MCF 10A (cell line): Measurements from ENCODE around the gene CTXND2. TPM values are rescaled to one million over a fixed set of nuclear protein-coding genes. Genes with fewer than 3 reads are reported as not detected.
"Not testable (repeated sequence)": the region's sequence is repeated elsewhere in the genome, so short reads cannot be mapped to it uniquely, and the experiment has no call there.

Experiments used
- BruUV-seq: library from RNA; stranded (reverse); fragments of 400-500 nt; replicated peaks from 2 replicates; lab custom pipeline; 2021; lab: Mats Ljungman, UMichigan
- CTCF ChIA-PET: fragments of 300-600 bp; sonication (Branson Sonifier 250); formaldehyde crosslinking; extraction: SDS; loops from one replicate; lab custom pipeline; 2021; ENCODE audit warnings: antibody characterized with exemption, inconsistent platforms; lab: Yijun Ruan, JAX
- POLR2A ChIA-PET: fragments of 300-600, 350-650 bp; sonication (Branson Sonifier 250); formaldehyde crosslinking; extraction: SDS; loops from one replicate; lab custom pipeline; 2020; ENCODE audit warnings: antibody characterized with exemption, inconsistent platforms; lab: Yijun Ruan, JAX
- DNase-seq: peaks from one replicate; pipeline ENCODE4 v3.0.0-alpha.2; 2018; ENCODE audit not compliant: unreplicated experiment
- H3K27ac Mint-ChIP-seq: one replicate; pipeline ENCODE4 v1.8.0; 2022; ENCODE audit warnings: mild to moderate bottlenecking, low read depth, mixed read lengths; ENCODE audit not compliant: unreplicated experiment
- H3K27me3 Mint-ChIP-seq: one replicate; pipeline ENCODE4 v1.8.0; 2022; ENCODE audit warnings: mixed read lengths; ENCODE audit not compliant: insufficient read depth, unreplicated experiment
- H3K36me3 Mint-ChIP-seq: one replicate; pipeline ENCODE4 v1.8.0; 2022; ENCODE audit warnings: mild to moderate bottlenecking, moderate library complexity, mixed read lengths; ENCODE audit not compliant: insufficient read depth, unreplicated experiment
- H3K4me1 Mint-ChIP-seq: one replicate; pipeline ENCODE4 v1.8.0; 2022; ENCODE audit warnings: mixed read lengths; ENCODE audit not compliant: insufficient read depth, unreplicated experiment
- H3K4me3 Mint-ChIP-seq: one replicate; pipeline ENCODE4 v1.8.0; 2022; ENCODE audit warnings: mild to moderate bottlenecking, moderate library complexity, mixed read lengths; ENCODE audit not compliant: unreplicated experiment
- H3K9me3 Mint-ChIP-seq: one replicate; pipeline ENCODE4 v1.8.0; 2022; ENCODE audit warnings: mixed read lengths; ENCODE audit not compliant: unreplicated experiment
- intact Hi-C: fragments of 100-400 bp; cut with micrococcal nuclease; formaldehyde crosslinking; loops from 2 replicates; pipeline ENCODE4 v1.14.1; 2022
- total RNA-seq: library from RNA; stranded (reverse); gene quantifications from 2 replicates; pipeline ENCODE4 v1.2.3, GENCODE V29; 2022
- TF ChIP-seq, protein P1 (sequence below): fragments of 200-600 bp; IDR thresholded peaks from one replicate; pipeline ENCODE4 v1.8.0; 2022; ENCODE audit warnings: antibody characterized with exemption, mild to moderate bottlenecking; ENCODE audit not compliant: unreplicated experiment

The CTXND2 gene
- total RNA-seq, 1 experiment from 2014 or later = not detected

DNA sequence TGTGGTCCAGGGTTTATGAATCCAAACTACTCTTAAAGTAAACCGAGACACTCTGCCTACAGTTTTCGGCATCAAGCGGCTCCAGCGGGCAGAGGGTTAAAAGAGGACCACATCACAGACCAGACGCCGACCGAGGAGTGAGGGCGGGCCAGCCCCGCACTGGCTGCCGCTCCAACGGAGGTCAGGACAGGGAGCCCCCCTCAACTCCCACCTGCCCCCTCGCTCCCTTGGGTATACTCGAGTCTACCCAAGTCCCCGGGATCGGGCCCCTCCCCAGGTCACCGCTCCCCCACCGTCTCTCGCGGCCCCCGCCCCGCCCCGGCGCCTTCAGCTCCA, 10.8 kb upstream of the CTXND2 start:
- TF ChIP-seq, protein P1, sequence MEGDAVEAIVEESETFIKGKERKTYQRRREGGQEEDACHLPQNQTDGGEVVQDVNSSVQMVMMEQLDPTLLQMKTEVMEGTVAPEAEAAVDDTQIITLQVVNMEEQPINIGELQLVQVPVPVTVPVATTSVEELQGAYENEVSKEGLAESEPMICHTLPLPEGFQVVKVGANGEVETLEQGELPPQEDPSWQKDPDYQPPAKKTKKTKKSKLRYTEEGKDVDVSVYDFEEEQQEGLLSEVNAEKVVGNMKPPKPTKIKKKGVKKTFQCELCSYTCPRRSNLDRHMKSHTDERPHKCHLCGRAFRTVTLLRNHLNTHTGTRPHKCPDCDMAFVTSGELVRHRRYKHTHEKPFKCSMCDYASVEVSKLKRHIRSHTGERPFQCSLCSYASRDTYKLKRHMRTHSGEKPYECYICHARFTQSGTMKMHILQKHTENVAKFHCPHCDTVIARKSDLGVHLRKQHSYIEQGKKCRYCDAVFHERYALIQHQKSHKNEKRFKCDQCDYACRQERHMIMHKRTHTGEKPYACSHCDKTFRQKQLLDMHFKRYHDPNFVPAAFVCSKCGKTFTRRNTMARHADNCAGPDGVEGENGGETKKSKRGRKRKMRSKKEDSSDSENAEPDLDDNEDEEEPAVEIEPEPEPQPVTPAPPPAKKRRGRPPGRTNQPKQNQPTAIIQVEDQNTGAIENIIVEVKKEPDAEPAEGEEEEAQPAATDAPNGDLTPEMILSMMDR = no peak
- no TSS peak for BruUV-seq
- intact Hi-C loops = loop anchor here (1.0 kb wide), 1 partner anchor 46 kb away; no protein-coding TSS in a partner anchor
- ChIA-PET POLR2A (interaction anchor here (0.7 to 4.0 kb wide), 8 partner anchors 19 to 367 kb away, joined by 3 to 23 read pairs (median 4); partner anchors contain the start of genes ENSA and SETDB1), CTCF (interaction anchor here (0.6 kb wide), 2 partner anchors 46 to 220 kb away, joined by 3 to 4 read pairs; no protein-coding TSS in a partner anchor)
- peak overlapping the region; percentile 82 for H3K27ac Mint-ChIP-seq
- no peaks in the 10 kb centered on the region for H3K9me3 Mint-ChIP-seq
- peaks cover 42% of the 10 kb centered on the region for H3K36me3 Mint-ChIP-seq
- H3K4me3 Mint-ChIP-seq = peak overlapping the region; percentile 76
- H3K4me1 Mint-ChIP-seq = peaks cover 20% of the 10 kb centered on the region
- no peaks in the 10 kb centered on the region for H3K27me3 Mint-ChIP-seq
- peak; percentile 72 for DNase-seq

DNA sequence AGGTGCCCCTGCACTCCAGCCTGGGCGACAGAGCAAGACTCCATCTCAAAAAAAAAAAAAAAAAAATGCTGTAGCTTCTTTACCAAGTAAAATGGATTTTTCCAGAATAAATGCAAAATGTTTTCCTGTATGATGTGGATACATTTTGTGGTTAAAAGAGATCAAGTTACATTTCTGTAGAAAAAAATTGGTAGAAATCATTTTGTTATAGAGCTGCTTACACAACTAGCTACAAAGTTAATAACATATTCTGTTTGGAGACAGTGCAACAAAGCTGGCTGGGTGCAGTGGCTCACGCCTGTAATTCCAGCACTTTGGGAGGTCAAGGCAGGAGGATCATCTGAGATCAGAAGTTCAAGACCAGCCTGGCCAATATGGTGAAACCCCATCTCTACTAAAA, 8.0 kb upstream of the CTXND2 start:
- DNase-seq, H3K27me3 Mint-ChIP-seq, H3K9me3 Mint-ChIP-seq, H3K4me3 Mint-ChIP-seq, BruUV-seq, intact Hi-C loops, H3K27ac Mint-ChIP-seq: not testable (repeated sequence)
- ChIA-PET CTCF (interaction anchor here (0.6 to 1.1 kb wide), 6 partner anchors 16 to 403 kb away, joined by 3 read pairs; partner anchors contain the start of gene SETDB1), POLR2A (interaction anchor here (0.7 to 4.0 kb wide), 5 partner anchors 11 to 518 kb away, joined by 3 to 23 read pairs (median 3); partner anchors contain the start of genes ENSA and MINDY1)
- Mint-ChIP-seq H3K4me1 (peaks cover 36% of the 10 kb centered on the region), H3K36me3 (peaks cover 23% of the 10 kb centered on the region)

DNA sequence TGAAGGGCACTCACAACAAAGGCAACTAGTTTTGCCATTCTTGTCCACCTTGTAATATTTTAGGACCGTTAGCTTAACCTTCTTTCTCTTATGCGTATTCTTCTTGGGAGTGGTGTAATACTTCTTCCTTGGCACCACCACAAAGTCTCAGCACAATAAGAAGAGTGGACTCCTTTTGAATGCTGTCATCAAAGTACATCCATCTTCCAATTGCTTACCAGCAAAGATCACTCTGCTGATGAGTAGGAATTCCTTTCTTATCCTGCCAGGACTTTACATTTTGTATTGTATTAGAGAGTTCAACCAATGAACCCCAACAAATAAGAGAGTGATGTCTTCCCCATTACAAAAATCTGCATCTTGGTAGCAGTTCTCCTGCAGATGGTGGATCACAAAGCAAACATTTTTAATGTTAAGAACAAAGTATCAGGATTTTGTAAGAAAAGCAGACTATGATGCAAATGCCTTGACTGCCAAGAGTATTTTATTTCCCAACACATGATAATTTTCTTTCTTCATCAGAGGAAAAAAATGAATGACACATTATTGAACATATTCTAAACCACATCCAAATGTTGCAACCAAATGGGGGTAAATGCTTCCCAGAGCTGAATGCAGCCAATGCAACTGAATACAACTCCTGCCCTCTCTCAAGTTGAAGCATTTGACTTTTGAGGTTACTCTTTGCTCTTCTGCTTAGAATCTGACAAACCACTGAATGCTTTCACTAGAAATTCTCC, 5.4 kb upstream of the CTXND2 start:
- Mint-ChIP-seq H3K9me3 (no peaks in the 10 kb centered on the region), H3K36me3 (peaks cover 16% of the 10 kb centered on the region), H3K4me1 (peaks cover 27% of the 10 kb centered on the region), H3K27ac (peak overlapping the region; percentile 77), H3K27me3 (no peaks in the 10 kb centered on the region), H3K4me3 (peak overlapping the region; percentile 43)
- DNase-seq = peak; percentile 96
- TF ChIP-seq, protein P1 = no peak
- POLR2A ChIA-PET = interaction anchor here (0.6 to 3.8 kb wide), 20 partner anchors 9 to 518 kb away, joined by 3 to 37 read pairs (median 3); partner anchors contain the start of genes MCL1, MINDY1, RPRD2 and SETDB1
- intact Hi-C loops = loop anchor here (1.0 kb wide), 2 partner anchors 41 to 45 kb away; partner anchors contain the start of gene SETDB1
- CTCF ChIA-PET = interaction anchor here (0.5 to 2.7 kb wide), 6 partner anchors 10 to 118 kb away, joined by 4 to 13 read pairs (median 4); partner anchors contain the start of gene SETDB1
- no TSS peak for BruUV-seq

DNA sequence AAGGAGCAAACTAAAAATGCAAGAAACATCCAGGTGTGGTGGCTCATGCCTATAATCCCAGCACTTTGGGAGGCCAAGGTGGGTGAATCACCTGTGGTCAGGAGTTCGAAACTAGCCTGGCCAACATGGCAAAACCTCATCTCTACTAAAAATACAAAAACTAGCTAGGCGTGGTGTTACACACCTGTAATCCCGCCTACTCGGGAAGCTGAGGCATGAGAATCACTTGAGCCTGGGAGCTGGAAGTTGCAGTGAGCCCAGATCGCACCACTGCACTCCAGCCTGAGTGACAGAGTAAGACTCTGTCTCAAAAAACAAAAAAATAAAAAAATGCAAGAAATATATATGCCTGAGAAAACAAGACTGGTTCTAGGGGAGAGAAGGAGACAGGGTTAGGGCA, 3.8 kb upstream of the CTXND2 start:
- DNase-seq, H3K4me3 Mint-ChIP-seq, H3K27me3 Mint-ChIP-seq, intact Hi-C loops, H3K27ac Mint-ChIP-seq, H3K36me3 Mint-ChIP-seq, BruUV-seq, H3K9me3 Mint-ChIP-seq: not testable (repeated sequence)
- ChIA-PET POLR2A (interaction anchor here (0.8 to 3.8 kb wide), 7 partner anchors 8 to 218 kb away, joined by 3 to 37 read pairs (median 4); partner anchors contain the start of gene SETDB1), CTCF (interaction anchor here (0.6 to 2.7 kb wide), 6 partner anchors 9 to 275 kb away, joined by 3 to 13 read pairs (median 4); partner anchors contain the start of gene SETDB1)
- peaks cover 33% of the 10 kb centered on the region for H3K4me1 Mint-ChIP-seq
